Parathyroid adenoma (tissue), 2 donors: ENCODE data around the gene ZC3HAV1L.

ENCODE experiments used
- H2AFZ ChIP-seq: fragments of 300-600 bp; sonication (generic); one replicate; pipeline ENCODE4 v1.7.0; 2017; ENCODE audit warnings: antibody characterized with exemption, mild to moderate bottlenecking
- H3K27ac ChIP-seq: fragments of 300-600 bp; sonication (generic); one replicate; pipeline ENCODE4 v1.7.0; 2017
- H3K27me3 ChIP-seq: fragments of 300-600 bp; sonication (generic); one replicate; pipeline ENCODE4 v1.7.0; 2017; ENCODE audit warnings: low read length; ENCODE audit not compliant: control insufficient read depth, insufficient read depth
- H3K36me3 ChIP-seq: fragments of 300-600 bp; sonication (generic); one replicate; pipeline ENCODE4 v1.7.0; 2017; ENCODE audit warnings: low read length; ENCODE audit not compliant: control insufficient read depth, insufficient read depth
- H3K4me1 ChIP-seq: fragments of 300-600 bp; sonication (generic); one replicate; pipeline ENCODE4 v1.7.0; 2017; ENCODE audit warnings: control low read depth
- H3K4me2 ChIP-seq: fragments of 300-600 bp; sonication (generic); one replicate; pipeline ENCODE4 v1.7.0; 2017; ENCODE audit warnings: low read length
- H3K4me3 ChIP-seq: fragments of 300-600 bp; sonication (generic); one replicate; pipeline ENCODE4 v1.7.0; 2017; ENCODE audit warnings: low read depth, low read length
- H3K79me2 ChIP-seq: fragments of 300-600 bp; sonication (generic); one replicate; pipeline ENCODE4 v1.7.0; 2017; ENCODE audit warnings: control low read depth
- H3K9ac ChIP-seq: fragments of 300-600 bp; sonication (generic); one replicate; pipeline ENCODE4 v1.7.0; 2017; ENCODE audit warnings: mild to moderate bottlenecking
- H3K9me3 ChIP-seq: fragments of 300-600 bp; sonication (generic); one replicate; pipeline ENCODE4 v1.7.0; 2017; ENCODE audit warnings: low read length; ENCODE audit not compliant: control insufficient read depth
- TF ChIP-seq, protein P1 (sequence below): fragments of 300-600 bp; sonication (generic); IDR thresholded peaks from one replicate; pipeline ENCODE4 v1.7.0; 2017; ENCODE audit warnings: antibody characterized with exemption, mild to moderate bottlenecking
- donor health status: primary hyperparathyroidism.

The ZC3HAV1L gene

GRCh38 chr7:139036901-139037300 is 1.1 kb upstream of the ZC3HAV1L start:
- H3K4me1 ChIP-seq, result peaks cover 2% of the 10 kb centered on the region
- no peak overlapping the region for H3K9ac ChIP-seq
- H3K27ac ChIP-seq, result no peak overlapping the region

GRCh38 chr7:139034855-139035585 is 822 bp downstream of the ZC3HAV1L start:
- Histone ChIP-seq H3K9ac (no peak overlapping the region), H3K4me1 (peaks cover 2% of the 10 kb centered on the region), H3K9me3 (no peaks in the 10 kb centered on the region), H3K36me3 (no peaks in the 10 kb centered on the region), H3K27ac (no peak overlapping the region), H2AFZ (peak overlapping the region; percentile 98), H3K4me3 (peak overlapping the region; percentile 60), H3K79me2 (no peaks in the 10 kb centered on the region), H3K4me2 (peak overlapping the region; percentile 88), H3K27me3 (no peaks in the 10 kb centered on the region)
- TF ChIP-seq, protein P1, sequence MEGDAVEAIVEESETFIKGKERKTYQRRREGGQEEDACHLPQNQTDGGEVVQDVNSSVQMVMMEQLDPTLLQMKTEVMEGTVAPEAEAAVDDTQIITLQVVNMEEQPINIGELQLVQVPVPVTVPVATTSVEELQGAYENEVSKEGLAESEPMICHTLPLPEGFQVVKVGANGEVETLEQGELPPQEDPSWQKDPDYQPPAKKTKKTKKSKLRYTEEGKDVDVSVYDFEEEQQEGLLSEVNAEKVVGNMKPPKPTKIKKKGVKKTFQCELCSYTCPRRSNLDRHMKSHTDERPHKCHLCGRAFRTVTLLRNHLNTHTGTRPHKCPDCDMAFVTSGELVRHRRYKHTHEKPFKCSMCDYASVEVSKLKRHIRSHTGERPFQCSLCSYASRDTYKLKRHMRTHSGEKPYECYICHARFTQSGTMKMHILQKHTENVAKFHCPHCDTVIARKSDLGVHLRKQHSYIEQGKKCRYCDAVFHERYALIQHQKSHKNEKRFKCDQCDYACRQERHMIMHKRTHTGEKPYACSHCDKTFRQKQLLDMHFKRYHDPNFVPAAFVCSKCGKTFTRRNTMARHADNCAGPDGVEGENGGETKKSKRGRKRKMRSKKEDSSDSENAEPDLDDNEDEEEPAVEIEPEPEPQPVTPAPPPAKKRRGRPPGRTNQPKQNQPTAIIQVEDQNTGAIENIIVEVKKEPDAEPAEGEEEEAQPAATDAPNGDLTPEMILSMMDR, result no peak

More at GRCh38 chr7:139036901-139037300, 1.1 kb upstream of the ZC3HAV1L start:
- Histone ChIP-seq H3K27me3 (no peaks in the 10 kb centered on the region), H3K79me2 (no peaks in the 10 kb centered on the region), H2AFZ (no peak overlapping the region), H3K4me3 (no peak overlapping the region), H3K4me2 (no peak overlapping the region), H3K9me3 (no peaks in the 10 kb centered on the region), H3K36me3 (no peaks in the 10 kb centered on the region)
- TF ChIP-seq, protein P1, result no peak

DNA sequence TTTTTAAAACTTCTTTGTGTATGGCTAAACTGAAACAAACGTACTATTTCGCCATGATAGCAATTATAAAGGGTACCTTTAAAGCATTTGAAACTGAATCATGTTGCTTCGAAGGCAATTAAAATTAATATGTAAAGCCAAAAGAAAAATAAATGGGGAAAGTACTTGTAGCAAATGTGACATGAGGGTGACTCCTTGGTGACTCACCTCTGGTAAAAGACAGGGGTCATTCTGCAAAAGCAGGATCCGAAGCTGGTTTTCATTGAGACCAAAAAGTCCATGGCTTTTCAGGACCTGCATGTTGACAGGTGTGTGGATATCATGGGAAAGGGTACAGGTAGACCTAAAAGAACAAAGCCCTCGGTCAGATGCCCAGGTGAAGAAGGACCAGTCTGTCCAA is 1.5 kb downstream of the ZC3HAV1L start:
- no peak overlapping the region for H2AFZ ChIP-seq
- H3K4me1 ChIP-seq, result peaks cover 2% of the 10 kb centered on the region
- no peak overlapping the region for H3K27ac ChIP-seq
- no peaks in the 10 kb centered on the region for H3K9me3 ChIP-seq
- TF ChIP-seq, protein P1, result no peak
- H3K79me2 ChIP-seq, result no peaks in the 10 kb centered on the region
- H3K36me3 ChIP-seq, result no peaks in the 10 kb centered on the region
- no peaks in the 10 kb centered on the region for H3K27me3 ChIP-seq
- no peak overlapping the region for H3K9ac ChIP-seq
- H3K4me3 ChIP-seq, result no peak overlapping the region
- no peak overlapping the region for H3K4me2 ChIP-seq

DNA sequence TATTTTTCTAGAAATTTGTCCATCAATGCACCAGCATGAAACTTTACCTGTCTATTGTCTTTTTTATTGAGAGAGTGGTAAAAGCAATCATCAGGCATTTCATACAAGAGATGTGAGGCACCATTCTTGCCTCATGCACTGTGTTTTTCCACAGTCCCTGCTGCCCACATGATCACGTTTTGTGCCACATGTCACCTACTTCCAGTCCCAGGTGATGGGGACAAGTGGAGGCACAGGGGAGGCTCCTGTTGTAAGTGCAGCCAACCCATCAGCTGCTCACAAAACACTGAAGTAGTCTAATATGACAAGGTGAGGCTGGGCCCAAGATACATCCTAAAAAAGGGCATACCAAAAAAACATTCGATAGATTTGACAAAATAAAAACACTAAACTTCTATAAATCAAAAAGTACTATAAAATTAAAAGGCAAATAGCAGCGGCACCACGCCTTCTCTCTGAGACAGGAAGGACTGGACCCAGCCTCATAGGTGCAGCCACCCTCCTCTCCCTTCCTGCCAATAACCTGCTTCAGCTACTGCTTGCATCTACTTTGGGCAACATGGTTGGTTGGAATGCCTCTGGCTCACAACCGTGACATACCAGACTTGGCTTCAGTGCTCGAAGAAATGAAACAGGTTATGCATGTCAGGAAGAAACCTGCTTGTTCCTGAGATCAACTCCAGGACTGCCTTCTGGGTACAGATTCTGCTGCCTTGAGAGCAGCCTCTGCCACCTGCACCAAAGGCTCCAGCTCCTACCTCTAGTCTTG is 2.3 kb downstream of the ZC3HAV1L start:
- no peak overlapping the region for H2AFZ ChIP-seq
- H3K79me2 ChIP-seq, result no peaks in the 10 kb centered on the region
- TF ChIP-seq, protein P1, result no peak
- peaks cover 2% of the 10 kb centered on the region for H3K4me1 ChIP-seq
- no peak overlapping the region for H3K9ac ChIP-seq
- H3K36me3 ChIP-seq, result no peaks in the 10 kb centered on the region
- no peak overlapping the region for H3K27ac ChIP-seq
- no peaks in the 10 kb centered on the region for H3K27me3 ChIP-seq
- no peaks in the 10 kb centered on the region for H3K9me3 ChIP-seq
- H3K4me2 ChIP-seq, result no peak overlapping the region
- no peak overlapping the region for H3K4me3 ChIP-seq
